BJ (cell line): ENCODE results near the gene LPAR1. TPM values are rescaled to one million over a fixed set of nuclear protein-coding genes. Genes with fewer than 3 reads are reported as not detected.

Source experiments
- CTCF ChIA-PET: fragments of 350-600 bp; formaldehyde crosslinking; extraction: SDS; loops from one replicate; lab custom pipeline; 2021; ENCODE audit warnings: antibody characterized with exemption, inconsistent platforms; lab: Yijun Ruan, JAX
- POLR2A ChIA-PET: fragments of 300-600 bp; sonication (Branson Sonifier 250); formaldehyde crosslinking; extraction: SDS; loops from one replicate; lab custom pipeline; 2021; ENCODE audit warnings: antibody characterized with exemption; lab: Charles Lee
- DNase-seq: peaks from one replicate; pipeline ENCODE4 v3.0.0-alpha.2; 2011; ENCODE audit warnings: low read depth
- H3K27me3 ChIP-seq: 2 replicates; pipeline ENCODE4 v1.6.0; 2011; ENCODE audit warnings: low read length; ENCODE audit not compliant: control insufficient read depth, insufficient read depth
- H3K36me3 ChIP-seq: 2 replicates; pipeline ENCODE4 v1.5.1; 2011; ENCODE audit warnings: low read length; ENCODE audit not compliant: control insufficient read depth, insufficient read depth
- H3K4me3 ChIP-seq: 2 replicates; pipeline ENCODE4 v1.5.1; 2011; ENCODE audit warnings: low read depth, mild to moderate bottlenecking, control low read depth, low read length
- CTCF ChIP-seq: IDR thresholded peaks from 2 replicates; pipeline ENCODE4 v1.5.1; 2011; ENCODE audit warnings: low read depth, mild to moderate bottlenecking, control low read depth, inconsistent platforms, low read length, moderate library complexity; ENCODE audit not compliant: insufficient read depth
- polyA plus RNA-seq: library from polyadenylated mRNA; depleted of rRNA; stranded (reverse); fragments of >200 nt; gene quantifications from 2 replicates; pipeline ENCODE4 v1.2.3, GENCODE V29; 2011

LPAR1 gene
- polyA plus RNA-seq, 1 experiment = 224 TPM

DNA sequence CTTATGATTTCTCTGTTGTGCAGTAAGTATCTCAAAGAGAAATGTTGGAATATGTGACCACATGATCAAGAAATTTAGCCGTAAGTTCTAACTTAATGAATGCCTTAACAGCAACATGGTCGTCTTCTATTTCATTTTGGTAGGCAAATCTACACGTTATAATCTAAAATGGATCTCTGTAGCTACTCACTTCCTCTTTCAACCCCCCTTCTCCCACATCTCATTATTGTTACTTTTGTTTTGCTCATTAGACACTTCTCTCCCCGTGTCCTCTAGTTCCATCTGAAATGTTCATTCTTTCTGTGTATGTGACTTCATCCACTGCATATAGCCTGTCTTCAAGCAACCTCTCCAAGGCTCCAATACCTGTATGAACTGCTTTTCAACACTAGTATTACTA lies 27.1 kb upstream of the LPAR1 start:
- Histone ChIP-seq H3K36me3 (no peaks in the 10 kb centered on the region), H3K4me3 (no peak overlapping the region), H3K27me3 (no peaks in the 10 kb centered on the region)
- DNase-seq = no peak
- ChIA-PET POLR2A (no interaction called here), CTCF (no interaction called here)
- TF ChIP-seq CTCF = no peak

DNA sequence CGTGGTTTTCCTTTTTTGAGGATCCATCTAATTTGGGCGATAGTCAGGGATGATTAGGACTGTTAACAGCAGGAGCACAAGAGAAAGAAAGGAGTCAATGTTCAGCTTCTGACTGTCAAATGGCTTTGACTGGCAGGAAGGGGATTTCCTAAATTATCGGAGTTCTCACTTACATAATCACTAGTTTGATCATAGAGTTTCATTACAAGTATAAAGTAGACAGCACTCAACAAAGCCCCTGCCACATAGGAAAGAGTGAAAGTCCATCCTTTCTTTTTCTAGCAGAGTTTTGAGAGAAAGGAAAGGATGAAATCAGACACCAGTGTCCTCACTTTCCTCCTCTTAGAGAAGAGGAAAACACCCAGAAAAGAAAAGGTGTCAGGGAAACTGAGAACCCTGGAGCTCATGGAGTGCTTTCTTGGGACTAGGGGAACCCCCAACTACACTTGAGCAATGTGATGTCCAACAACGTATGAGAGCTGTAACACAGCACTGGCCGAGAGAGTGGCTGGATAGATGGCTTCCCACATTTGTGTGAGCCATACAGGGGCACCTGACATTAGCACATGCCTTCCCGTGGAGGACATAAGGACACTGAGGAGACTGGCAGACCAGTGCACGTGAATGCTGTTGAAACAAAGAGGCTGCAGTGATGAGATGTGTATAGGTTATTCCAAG lies 26.0 kb upstream of the LPAR1 start:
- DNase-seq = no peak
- CTCF ChIA-PET = no interaction called here
- POLR2A ChIA-PET = no interaction called here
- no peak for TF ChIP-seq CTCF
- Histone ChIP-seq H3K27me3 (no peaks in the 10 kb centered on the region), H3K4me3 (no peak overlapping the region), H3K36me3 (no peaks in the 10 kb centered on the region)

DNA sequence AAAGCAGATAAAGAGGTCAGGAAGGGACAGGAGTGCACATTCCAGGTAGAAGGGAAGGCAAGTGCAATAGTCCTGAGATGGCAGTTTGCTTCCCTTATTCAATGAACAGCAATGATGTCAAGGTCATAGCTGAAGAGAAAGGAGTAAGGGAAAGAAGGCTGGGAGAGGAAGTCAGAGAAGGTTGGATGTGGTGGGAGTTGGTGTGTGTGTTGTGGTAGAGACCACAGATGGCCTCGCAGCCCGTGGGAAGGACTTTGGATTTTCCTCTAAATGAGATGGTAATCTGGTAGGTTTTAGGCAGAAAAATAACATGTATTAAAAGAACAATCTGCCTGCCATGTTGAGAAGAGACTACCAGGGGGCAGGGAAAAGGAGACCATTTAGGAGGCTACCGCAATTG lies 25.1 kb upstream of the LPAR1 start:
- POLR2A ChIA-PET = interaction anchor here (0.6 kb wide), 1 partner anchor 252 kb away, joined by 22 read pairs; no protein-coding TSS in a partner anchor
- TF ChIP-seq CTCF = no peak
- H3K27me3 ChIP-seq = no peaks in the 10 kb centered on the region
- no peak overlapping the region for H3K4me3 ChIP-seq
- DNase-seq = no peak
- CTCF ChIA-PET = no interaction called here
- no peaks in the 10 kb centered on the region for H3K36me3 ChIP-seq

GRCh38 chr9:111058166-111058565 lies 19.9 kb upstream of the LPAR1 start:
- POLR2A ChIA-PET = no interaction called here
- TF ChIP-seq CTCF = no peak
- Histone ChIP-seq H3K27me3 (no peaks in the 10 kb centered on the region), H3K36me3 (no peaks in the 10 kb centered on the region), H3K4me3 (no peak overlapping the region)
- CTCF ChIA-PET = no interaction called here
- no peak for DNase-seq

GRCh38 chr9:111056538-111056937 lies 18.3 kb upstream of the LPAR1 start:
- peak; percentile 44 for DNase-seq
- POLR2A ChIA-PET = interaction anchor here (0.7 kb wide), 1 partner anchor 60 kb away, joined by 9 read pairs; no protein-coding TSS in a partner anchor
- Histone ChIP-seq H3K4me3 (no peak overlapping the region), H3K36me3 (no peaks in the 10 kb centered on the region), H3K27me3 (no peaks in the 10 kb centered on the region)
- TF ChIP-seq CTCF = no peak
- CTCF ChIA-PET = interaction anchor here (0.9 kb wide), 1 partner anchor 12 kb away, joined by 3 read pairs; no protein-coding TSS in a partner anchor
